GM23338 (cell line): ENCODE results near the gene BRF1.

ENCODE experiments used
- EZH2 ChIP-seq: fragments of 200-600 bp; sonication (generic); IDR thresholded peaks from one replicate; pipeline ENCODE4 v1.8.0; 2017; ENCODE audit warnings: antibody characterized with exemption, mild to moderate bottlenecking, low read depth; ENCODE audit not compliant: unreplicated experiment
- EZH2phosphoT487 ChIP-seq: fragments of 200-600 bp; sonication (generic); IDR thresholded peaks from one replicate; pipeline ENCODE4 v1.8.1; 2018; ENCODE audit warnings: antibody characterized with exemption; ENCODE audit not compliant: unreplicated experiment
- JUNB ChIP-seq: IDR thresholded peaks from one replicate; pipeline ENCODE4 v1.6.1; 2016; ENCODE audit warnings: antibody characterized with exemption; ENCODE audit not compliant: unreplicated experiment
- POLR2AphosphoS5 ChIP-seq: IDR thresholded peaks from 2 replicates; pipeline ENCODE4 v1.6.1; 2016; ENCODE audit warnings: antibody characterized with exemption, low read depth
- ZNF331 ChIP-seq: fragments of 250-450 bp; sonication (Bioruptor Pico); IDR thresholded peaks from 2 replicates; pipeline ENCODE4 v1.5.0; 2020; ENCODE audit warnings: low read depth, mild to moderate bottlenecking, moderate library complexity
- TF ChIP-seq, protein P1 (sequence below), 2 experiments: fragments of 200-600 bp in 1 of 2; sonication (generic) in 1 of 2; conservative IDR thresholded peaks; 2 replicates each; pipeline versions ENCODE4 v1.5.1 to v1.6.1; 2016 to 2017; ENCODE audit warnings: antibody characterized with exemption in 2 of 2, low read depth in 2 of 2, mild to moderate bottlenecking in 2 of 2, moderate library complexity in 1 of 2
- TF ChIP-seq, protein P2 (sequence below): IDR thresholded peaks from 2 replicates; pipeline ENCODE4 v1.6.1; 2016; ENCODE audit warnings: antibody characterized with exemption
- TF ChIP-seq, protein P3 (sequence below): IDR thresholded peaks from one replicate; pipeline ENCODE4 v1.6.1; 2018; ENCODE audit warnings: antibody characterized with exemption; ENCODE audit not compliant: unreplicated experiment

DNA sequence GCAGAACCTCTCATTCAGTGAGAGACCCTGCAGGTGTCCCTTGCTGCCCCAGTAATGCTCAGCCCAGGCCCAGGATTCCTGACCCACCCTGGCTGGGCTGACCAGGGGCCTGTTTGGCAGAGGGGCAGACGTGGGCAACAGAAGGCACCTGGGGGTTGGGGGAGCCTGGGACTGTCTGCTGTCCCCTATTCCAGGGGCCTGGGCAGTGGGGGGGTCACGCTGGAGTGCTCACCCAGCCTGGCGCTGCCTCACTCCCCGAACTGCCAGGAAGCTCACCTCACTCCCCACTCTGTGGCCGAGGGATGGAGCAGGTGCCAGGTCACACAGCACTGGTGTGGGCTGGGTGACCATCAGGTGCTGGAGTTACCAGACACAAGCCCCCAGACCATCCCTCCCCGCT, 97.1 kb downstream of the BRF1 start:
- TF ChIP-seq, protein P1, sequence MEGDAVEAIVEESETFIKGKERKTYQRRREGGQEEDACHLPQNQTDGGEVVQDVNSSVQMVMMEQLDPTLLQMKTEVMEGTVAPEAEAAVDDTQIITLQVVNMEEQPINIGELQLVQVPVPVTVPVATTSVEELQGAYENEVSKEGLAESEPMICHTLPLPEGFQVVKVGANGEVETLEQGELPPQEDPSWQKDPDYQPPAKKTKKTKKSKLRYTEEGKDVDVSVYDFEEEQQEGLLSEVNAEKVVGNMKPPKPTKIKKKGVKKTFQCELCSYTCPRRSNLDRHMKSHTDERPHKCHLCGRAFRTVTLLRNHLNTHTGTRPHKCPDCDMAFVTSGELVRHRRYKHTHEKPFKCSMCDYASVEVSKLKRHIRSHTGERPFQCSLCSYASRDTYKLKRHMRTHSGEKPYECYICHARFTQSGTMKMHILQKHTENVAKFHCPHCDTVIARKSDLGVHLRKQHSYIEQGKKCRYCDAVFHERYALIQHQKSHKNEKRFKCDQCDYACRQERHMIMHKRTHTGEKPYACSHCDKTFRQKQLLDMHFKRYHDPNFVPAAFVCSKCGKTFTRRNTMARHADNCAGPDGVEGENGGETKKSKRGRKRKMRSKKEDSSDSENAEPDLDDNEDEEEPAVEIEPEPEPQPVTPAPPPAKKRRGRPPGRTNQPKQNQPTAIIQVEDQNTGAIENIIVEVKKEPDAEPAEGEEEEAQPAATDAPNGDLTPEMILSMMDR (conservative IDR thresholded peaks at IDR 0.05; ENCODE audit: low read depth in 2 of 2) = no peak
- TF ChIP-seq EZH2 = no peak
- TF ChIP-seq POLR2AphosphoS5 = no peak
- TF ChIP-seq EZH2phosphoT487 = no peak
- TF ChIP-seq, protein P2, sequence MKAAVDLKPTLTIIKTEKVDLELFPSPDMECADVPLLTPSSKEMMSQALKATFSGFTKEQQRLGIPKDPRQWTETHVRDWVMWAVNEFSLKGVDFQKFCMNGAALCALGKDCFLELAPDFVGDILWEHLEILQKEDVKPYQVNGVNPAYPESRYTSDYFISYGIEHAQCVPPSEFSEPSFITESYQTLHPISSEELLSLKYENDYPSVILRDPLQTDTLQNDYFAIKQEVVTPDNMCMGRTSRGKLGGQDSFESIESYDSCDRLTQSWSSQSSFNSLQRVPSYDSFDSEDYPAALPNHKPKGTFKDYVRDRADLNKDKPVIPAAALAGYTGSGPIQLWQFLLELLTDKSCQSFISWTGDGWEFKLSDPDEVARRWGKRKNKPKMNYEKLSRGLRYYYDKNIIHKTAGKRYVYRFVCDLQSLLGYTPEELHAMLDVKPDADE = no peak
- TF ChIP-seq JUNB = no peak
- no peak for TF ChIP-seq ZNF331 (CRISPR knock-in tag)
- TF ChIP-seq, protein P3, sequence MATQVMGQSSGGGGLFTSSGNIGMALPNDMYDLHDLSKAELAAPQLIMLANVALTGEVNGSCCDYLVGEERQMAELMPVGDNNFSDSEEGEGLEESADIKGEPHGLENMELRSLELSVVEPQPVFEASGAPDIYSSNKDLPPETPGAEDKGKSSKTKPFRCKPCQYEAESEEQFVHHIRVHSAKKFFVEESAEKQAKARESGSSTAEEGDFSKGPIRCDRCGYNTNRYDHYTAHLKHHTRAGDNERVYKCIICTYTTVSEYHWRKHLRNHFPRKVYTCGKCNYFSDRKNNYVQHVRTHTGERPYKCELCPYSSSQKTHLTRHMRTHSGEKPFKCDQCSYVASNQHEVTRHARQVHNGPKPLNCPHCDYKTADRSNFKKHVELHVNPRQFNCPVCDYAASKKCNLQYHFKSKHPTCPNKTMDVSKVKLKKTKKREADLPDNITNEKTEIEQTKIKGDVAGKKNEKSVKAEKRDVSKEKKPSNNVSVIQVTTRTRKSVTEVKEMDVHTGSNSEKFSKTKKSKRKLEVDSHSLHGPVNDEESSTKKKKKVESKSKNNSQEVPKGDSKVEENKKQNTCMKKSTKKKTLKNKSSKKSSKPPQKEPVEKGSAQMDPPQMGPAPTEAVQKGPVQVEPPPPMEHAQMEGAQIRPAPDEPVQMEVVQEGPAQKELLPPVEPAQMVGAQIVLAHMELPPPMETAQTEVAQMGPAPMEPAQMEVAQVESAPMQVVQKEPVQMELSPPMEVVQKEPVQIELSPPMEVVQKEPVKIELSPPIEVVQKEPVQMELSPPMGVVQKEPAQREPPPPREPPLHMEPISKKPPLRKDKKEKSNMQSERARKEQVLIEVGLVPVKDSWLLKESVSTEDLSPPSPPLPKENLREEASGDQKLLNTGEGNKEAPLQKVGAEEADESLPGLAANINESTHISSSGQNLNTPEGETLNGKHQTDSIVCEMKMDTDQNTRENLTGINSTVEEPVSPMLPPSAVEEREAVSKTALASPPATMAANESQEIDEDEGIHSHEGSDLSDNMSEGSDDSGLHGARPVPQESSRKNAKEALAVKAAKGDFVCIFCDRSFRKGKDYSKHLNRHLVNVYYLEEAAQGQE = no peak
